SK-N-SH (cell line): Measurements from ENCODE around the gene ADTRP.

Experiments used
- CHD2 ChIP-seq: fragments of 150-350 bp; IDR thresholded peaks from 2 replicates; pipeline ENCODE4 v1.6.1; 2018; ENCODE audit warnings: low read length; ENCODE audit not compliant: partially characterized antibody
- CTCF ChIP-seq: fragments of 200-600 bp; sonication (generic); IDR thresholded peaks from 2 replicates; pipeline ENCODE4 v1.6.1; 2017; ENCODE audit warnings: antibody characterized with exemption, mild to moderate bottlenecking, moderate library complexity
- EP300 ChIP-seq, 2 experiments: IDR thresholded peaks; 2 replicates each; pipeline versions ENCODE4 v1.4.0 to v1.6.1; 2012; ENCODE audit warnings: borderline replicate concordance in 1 of 2, low read depth in 1 of 2, low read length in 1 of 2
- EZH2phosphoT487 ChIP-seq: fragments of 200-600 bp; sonication (generic); IDR thresholded peaks from 2 replicates; pipeline ENCODE4 v1.6.1; 2017; ENCODE audit warnings: low read depth, mixed run types, mild to moderate bottlenecking, antibody characterized with exemption, moderate library complexity, borderline replicate concordance
- FOXM1 ChIP-seq: IDR thresholded peaks from 2 replicates; pipeline ENCODE4 v1.4.0; 2012; ENCODE audit warnings: low read depth, mild to moderate bottlenecking
- MAX ChIP-seq: IDR thresholded peaks from 2 replicates; pipeline ENCODE4 v1.4.0; 2012; ENCODE audit warnings: low read depth
- POLR2AphosphoS5 ChIP-seq: IDR thresholded peaks from 2 replicates; pipeline ENCODE4 v1.6.1; 2012; ENCODE audit warnings: low read depth, low read length
- RCOR1 ChIP-seq: fragments of 150-350 bp; IDR thresholded peaks from 2 replicates; pipeline ENCODE4 v1.6.1; 2017; ENCODE audit warnings: antibody characterized with exemption, low read length
- REST ChIP-seq: IDR thresholded peaks from 2 replicates; pipeline ENCODE4 v1.6.1; 2012; ENCODE audit warnings: mild to moderate bottlenecking, low read depth, low read length, moderate library complexity
- RFX5 ChIP-seq: IDR thresholded peaks from 2 replicates; pipeline ENCODE4 v1.6.1; 2012; ENCODE audit warnings: mild to moderate bottlenecking, improper control_type of control experiment, low read length
- SMC3 ChIP-seq: IDR thresholded peaks from 2 replicates; pipeline ENCODE4 v1.6.1; 2012; ENCODE audit warnings: low read depth, low read length, improper control_type of control experiment
- TAF1 ChIP-seq: IDR thresholded peaks from 2 replicates; pipeline ENCODE4 v1.6.1; 2012; ENCODE audit warnings: low read depth, mild to moderate bottlenecking, low read length, moderate library complexity, borderline replicate concordance
- USF1 ChIP-seq: IDR thresholded peaks from 2 replicates; pipeline ENCODE4 v1.4.0; 2012; ENCODE audit warnings: low read depth, borderline replicate concordance

- TF ChIP-seq EZH2phosphoT487 (no peak), REST (no peak), CTCF (no peak), EP300 (IDR thresholded peaks at IDR 0.05; ENCODE audit: borderline replicate concordance in 1 of 2, low read depth in 1 of 2, low read length in 1 of 2) (no peak), SMC3 (no peak), MAX (no peak), TAF1 (no peak), RFX5 (no peak), RCOR1 (no peak), USF1 (no peak), FOXM1 (no peak), CHD2 (no peak), POLR2AphosphoS5 (no peak)
Observed at GRCh38 chr6:11814106-11814505, 35.5 kb upstream of the ADTRP start.
